Daoy (cell line): ENCODE measurements around the gene TNFRSF25. TPM values are rescaled to one million over a fixed set of nuclear protein-coding genes. Genes with fewer than 3 reads are reported as not detected.
A peak's percentile ranks its signal among the peaks of the same experiment; 100 is the strongest.
"Not testable (repeated sequence)": the region's sequence is repeated elsewhere in the genome, so short reads cannot be mapped to it uniquely, and the experiment has no call there.

Experiments used
- DNase-seq: peaks from one replicate; pipeline ENCODE4 v3.0.0-alpha.2; 2015; ENCODE audit warnings: low read depth
- total RNA-seq: library from RNA; depleted of rRNA; stranded (reverse); fragments of >200 nt; shearing (Covaris generic); gene quantifications from 2 replicates; pipeline ENCODE4 v1.2.3, GENCODE V29; 2014

TNFRSF25 gene
- total RNA-seq, 1 experiment from 2014 or later = 3.5 TPM

- no peak for DNase-seq
Measured at GRCh38 chr1:6434186-6434585, 31.8 kb downstream of the TNFRSF25 start.

DNA sequence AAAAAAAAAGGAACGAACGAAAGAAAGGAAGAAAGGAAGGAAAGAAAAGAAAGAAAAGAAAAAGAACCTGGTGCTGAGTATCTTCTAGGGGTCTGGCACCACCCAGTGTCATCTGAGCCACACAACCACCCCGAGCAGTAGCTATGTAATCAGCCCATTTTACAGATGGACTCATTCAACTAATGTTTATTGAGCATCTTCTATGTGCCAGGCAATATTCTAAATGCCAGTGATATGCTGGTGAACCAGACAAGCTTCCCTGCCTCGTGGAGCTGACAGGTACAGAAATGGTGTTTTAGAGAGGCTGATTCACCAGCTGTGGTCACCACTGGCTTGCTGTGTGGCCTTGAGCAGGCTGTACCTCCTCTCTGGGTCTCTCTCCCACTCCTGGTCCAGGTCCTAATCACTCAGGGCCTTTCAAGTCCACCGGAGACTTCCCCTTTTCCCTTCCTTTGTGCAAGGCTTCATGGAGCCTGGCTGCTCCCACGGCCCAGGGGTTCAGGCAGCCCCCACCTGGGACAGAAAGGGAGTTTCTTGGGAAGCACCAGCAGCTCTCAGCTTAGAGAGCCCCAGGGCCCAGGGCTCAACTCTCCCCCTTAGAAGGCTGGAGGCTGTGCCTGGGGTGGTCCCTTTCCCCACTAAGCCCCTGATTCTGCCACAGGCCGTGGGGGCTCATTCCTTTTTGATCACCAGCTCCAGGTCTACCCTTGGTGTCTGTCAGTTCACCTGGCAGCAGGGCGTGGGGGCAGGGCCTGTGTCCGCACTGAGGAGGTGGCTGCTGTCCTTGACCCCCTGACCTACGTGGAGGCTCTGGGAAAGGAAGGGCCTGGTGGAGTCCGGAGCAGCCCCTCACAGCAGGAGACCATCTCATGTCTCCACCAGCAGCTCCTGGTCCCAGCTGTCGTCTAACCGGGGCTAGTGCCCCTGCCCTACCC lies 34.1 kb downstream of the TNFRSF25 start:
- DNase-seq = not testable (repeated sequence)

DNA sequence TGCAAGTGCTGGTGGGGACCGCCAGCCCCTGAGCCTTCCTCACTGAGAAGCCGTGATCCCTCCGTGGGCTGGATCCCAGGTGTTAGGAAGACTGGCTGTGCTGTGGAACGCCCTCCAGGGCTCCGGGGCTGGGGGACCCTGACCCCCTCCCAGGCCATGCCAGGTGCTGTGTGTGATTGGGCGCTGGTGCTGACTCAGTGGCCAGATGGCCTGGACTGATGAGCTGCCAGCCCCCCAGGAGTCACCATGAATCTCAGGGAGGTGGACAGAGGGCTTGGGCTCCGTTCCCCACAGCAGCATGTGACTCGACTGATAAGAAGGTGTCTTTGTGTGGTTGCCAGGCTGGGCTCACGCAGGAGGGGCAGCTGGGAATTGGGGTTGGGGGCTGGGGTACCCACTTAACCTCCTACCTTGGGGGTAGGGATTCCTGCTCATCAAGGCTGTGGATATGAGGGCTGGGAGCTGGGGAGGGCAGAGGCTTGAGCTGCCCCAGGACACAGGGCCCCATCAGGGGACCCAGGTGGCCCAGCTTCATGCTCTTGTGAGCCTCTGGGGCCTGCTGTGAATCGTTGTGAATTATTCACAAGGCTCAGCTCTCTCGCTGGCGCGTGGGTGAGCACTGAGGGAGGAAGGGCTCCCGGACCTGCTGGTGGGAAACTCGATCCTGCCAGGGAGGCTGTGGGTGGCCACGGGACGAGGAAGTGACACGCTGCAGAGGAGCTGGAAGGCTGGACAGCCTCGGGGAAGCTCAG lies 36.1 kb downstream of the TNFRSF25 start:
- DNase-seq = not testable (repeated sequence)

DNA sequence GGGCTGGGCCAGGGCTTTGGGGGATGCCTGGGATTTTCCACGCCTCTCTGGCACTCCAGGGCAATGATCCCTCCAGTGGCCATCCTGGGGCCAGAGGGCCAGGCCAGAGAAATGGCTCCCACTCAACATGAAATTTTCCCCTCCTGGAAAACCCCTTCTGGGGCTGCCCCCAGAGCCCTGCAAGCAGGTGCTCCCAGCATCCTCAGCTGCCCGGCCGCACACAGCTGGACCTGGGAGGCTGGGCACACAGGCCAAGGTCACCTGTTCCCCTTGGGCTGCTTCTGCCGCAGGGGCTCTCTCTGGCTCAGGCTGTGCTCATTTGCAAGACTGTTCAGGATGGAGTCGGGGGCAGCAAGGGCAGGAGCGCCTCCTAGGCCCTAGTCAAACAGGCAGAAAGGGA lies 37.5 kb downstream of the TNFRSF25 start:
- not testable (repeated sequence) for DNase-seq

- DNase-seq = no peak
Measured at GRCh38 chr1:6427441-6428390, 38.3 kb downstream of the TNFRSF25 start.

DNA sequence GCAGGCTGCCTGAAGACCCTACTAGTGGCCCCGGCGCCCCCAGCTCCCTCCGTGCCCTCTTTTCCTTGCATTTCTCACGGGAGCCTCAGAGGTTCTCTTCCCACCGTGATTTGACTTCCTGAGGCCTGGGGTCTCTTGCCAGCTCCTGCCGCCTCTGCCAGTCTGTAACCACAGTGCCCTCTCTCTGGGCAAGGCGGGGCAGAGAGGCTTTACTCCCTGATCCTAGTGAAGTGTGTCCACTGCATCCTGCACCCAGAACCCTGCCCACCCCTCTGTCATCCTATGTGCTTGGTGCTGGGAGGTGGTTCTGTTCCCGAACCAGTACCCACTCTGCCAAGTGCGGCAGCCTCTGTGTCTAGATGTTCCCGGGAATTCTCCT lies 39.0 kb downstream of the TNFRSF25 start:
- no peak for DNase-seq

DNA sequence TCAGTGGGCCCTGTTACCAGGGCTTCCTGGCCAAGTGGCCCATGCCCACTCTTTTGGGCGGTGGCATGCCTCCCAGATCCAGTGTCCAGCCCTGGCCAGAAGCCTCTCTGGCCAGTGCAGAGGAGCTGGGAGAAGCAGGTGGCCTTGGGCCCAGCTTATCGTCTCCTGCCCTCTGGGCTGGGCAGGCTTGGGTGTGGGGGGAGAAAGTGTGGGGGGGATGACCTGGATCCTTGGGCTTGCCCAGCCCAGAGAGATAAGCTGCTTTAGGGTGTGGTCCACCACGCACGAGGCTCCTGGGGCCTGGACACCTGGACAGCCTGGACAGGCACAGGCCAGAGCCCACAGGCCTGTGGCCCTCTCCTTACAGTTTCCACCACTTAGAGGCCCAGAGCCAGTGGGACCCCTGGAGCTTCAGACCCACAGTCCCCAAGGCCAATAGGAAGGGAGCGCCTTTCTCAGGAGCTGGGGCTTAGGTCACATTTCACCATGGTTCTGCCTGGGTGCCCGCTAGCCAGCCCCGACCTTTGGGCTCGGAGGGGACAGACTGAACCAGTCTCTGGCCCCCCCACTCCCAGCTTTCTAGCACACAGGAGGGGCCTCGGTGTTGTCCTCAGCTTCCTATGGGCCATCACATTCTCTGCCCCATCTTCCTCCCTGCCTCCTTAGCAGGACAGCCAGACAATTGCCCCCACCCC lies 39.5 kb downstream of the TNFRSF25 start:
- DNase-seq = no peak

DNA sequence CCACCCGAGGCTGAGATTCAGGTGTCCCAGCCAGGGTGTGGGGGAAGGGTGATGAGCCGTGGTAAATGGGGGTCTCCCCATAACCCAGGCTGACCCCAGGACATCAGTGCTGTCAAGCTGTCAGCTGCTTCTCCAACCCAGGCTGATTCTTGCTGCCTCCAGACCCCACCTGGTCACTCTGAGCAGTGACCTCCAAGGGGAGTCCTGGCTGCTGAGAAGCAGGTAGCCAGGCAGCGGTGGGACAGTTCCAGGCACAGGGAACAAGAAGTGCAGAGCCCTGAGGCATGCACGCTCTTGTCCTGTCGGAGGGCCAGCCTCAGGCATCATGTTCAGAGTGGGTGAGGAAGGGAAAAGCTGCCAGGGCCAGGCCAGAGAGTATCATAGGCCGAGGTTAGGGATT lies 40.3 kb downstream of the TNFRSF25 start:
- no peak for DNase-seq

- no peak for DNase-seq
Measured at GRCh38 chr1:6424619-6425593, 41.1 kb downstream of the TNFRSF25 start, which contains the start of gene ESPN. TSS of gene ESPN (plus strand) at chr1:6424776. CDS start at chr1:6424956, 180 bp downstream.

GRCh38 chr1:6424000-6424565 lies 41.9 kb downstream of the TNFRSF25 start:
- DNase-seq = no peak

- DNase-seq = peak; percentile 84
Measured at GRCh38 chr1:6423321-6423999, 42.5 kb downstream of the TNFRSF25 start.

- DNase-seq = no peak
Measured at GRCh38 chr1:6421266-6421665, 44.7 kb downstream of the TNFRSF25 start.

DNA sequence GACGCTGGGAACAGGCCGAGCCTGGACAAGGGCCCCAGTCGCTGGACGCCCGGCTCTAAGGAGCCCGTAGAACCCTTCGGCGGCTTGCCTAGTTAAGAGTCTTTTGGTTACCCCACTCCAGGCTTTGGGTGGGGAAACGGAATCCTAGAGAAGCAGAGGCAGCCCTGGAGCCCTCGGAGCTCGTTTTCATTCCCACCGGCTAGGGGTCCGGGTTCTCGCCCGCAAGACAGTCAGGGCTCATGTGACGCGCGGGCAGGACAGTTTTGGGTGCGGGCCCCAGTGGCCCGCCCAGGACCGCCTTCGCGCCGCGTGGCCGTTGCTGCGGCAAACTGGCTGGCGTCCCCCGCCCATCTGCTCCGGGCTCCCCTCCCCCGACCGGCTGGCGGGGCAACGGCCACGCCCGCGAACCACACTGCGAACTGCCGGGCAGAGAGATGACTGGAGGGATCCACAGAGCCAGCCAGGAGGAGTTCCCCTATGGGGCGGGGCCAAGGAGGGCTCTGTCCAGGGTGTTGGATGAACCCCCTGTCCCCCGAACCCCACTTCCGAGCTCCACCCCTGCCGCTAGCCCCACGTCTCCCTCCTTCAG lies 45.4 kb downstream of the TNFRSF25 start:
- no peak for DNase-seq

DNA sequence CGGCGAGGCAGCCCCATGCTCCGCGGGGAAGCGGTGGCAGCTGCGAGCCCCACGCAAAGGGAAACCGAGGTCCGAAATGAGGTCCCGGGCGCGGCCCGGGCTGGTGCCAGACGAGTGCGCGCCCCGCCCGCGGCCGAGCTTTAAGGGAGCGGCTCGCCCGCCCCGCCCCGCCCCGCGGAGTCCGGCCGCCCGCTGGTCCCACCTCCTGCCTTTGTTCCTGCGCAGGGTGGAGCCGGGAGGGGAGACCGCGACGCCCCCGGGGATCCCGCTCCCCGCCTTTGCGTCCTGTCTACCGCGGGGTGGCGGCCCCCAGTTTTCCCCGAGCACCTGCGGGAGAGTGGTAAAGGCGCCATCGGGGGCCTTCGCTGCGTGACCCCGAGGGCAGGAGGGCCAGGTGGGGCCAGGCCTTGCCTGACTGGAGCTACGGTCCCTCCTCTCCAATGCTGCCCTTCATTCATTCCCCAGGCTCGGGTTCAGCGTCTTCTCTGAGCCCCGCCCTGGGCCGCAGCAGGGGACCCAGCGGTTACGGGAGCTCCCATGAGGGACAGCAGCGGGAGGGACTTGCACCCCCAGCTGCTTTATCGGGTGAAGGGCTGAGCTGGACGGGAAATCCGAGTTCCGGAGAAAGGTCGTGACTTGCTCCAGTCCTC lies 46.0 kb downstream of the TNFRSF25 start, which contains the start of gene HES2:
TSS of gene HES2 (minus strand) at position 116 of the 650 bp plus-strand sequence. CDS start at position 17, 99 bp downstream.
- peak; percentile 48 for DNase-seq

DNA sequence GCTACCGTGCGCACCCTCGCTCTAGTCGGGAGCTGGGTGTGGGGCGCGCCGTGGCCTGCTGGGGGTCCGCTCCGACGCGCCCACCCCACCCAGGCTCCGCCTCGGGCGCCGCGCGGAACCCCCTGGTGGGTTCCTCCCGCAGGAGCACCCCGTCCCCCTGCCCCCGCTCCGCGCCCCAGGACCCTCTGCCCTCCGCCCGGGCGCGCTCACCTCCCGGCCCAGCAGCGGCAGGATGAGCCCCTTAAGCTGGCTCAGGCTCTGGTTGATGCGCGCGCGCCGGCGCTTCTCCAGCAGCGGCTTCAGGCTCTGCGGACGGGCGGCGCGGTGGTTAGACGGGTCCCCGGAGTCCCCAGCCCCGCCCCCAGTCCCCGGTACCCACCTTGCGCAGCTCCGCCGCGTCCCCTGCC lies 46.6 kb downstream of the TNFRSF25 start:
- DNase-seq = peak; percentile 35

DNA sequence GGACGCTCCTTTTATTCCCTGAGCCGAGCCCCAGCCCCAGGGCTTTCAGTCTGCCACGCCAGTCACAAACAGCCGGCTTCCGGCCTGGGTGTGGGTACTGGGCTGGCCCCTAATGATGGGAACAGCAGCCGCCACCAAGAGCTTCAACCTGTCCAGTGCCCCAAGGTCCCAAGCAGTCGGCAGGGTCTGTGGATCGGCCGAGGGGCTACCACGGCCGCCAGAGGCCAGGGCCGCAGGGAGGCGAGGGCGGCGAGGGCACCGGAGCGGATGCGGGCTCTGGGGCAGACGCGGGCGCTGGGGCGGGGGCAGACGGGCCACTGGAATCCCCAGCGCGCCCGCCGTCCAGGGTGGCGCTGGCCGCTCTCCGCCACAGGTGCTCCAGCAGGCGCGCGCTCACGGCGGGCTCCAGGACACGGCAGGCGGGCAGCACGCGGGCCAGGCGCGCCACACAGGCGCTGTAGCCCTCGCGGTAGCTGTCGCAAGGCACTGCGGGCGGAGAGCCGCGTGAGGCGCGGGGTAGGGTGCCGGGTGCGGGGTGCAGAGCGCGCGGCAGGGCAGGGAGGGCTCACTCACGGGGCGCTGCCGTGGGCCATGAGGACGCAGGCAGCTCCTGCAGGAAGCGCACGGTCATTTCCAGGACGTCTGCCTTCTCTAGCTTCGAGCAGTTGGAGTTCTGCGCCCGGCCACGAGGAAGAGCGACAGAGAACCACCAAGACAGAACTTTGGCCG lies 47.1 kb downstream of the TNFRSF25 start:
- DNase-seq = no peak
